Measurements from ENCODE around the gene ADIPOR1.
A peak's percentile ranks its signal among the peaks of the same experiment; 100 is the strongest.
"Not testable (repeated sequence)": the region's sequence is repeated elsewhere in the genome, so short reads cannot be mapped to it uniquely, and the experiment has no call there.

ADIPOR1 gene

DNA sequence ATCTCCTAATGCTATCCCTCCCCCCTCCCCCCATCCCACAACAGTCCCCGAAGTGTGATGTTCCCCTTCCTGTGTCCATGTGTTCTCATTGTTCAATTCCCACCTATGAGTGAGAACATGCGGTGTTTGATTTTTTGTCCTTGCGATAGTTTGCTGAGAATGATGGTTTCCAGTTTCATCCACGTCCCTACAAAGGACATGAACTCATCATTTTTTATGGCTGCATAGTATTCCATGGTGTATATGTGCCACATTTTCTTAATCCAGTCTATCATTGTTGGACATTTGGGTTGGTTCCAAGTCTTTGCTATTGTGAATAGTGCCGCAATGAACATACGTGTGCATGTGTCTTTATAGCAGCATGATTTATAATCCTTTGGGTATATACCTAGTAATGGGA lies 21.7 kb downstream of the ADIPOR1 start:
- not testable (repeated sequence) for DNase-seq (ENCODE audit: low spot score)

DNA sequence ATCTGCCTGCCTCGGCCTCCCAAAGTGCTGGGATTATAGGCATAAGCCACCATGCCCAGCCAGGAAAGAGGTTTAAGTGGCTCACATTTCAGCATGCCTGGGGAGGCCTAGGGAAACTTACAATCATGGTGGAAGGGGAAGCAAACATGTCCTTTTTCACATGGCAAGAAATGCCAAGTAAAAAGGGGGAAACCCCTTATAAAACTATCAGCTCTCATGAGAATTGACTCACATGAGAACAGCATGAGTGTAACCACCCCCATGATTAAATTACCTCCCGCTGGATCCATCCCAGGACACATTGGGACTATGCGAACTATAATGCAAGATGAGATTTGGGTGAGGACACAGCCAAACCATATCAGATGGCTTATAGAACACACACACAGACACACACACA lies 22.3 kb downstream of the ADIPOR1 start:
- DNase-seq (ENCODE audit: low spot score), result no peak

GRCh38 chr1:202934755-202935154 lies 23.4 kb downstream of the ADIPOR1 start:
- no peak for DNase-seq (ENCODE audit: low spot score)

GRCh38 chr1:202932476-202932875 lies 25.6 kb downstream of the ADIPOR1 start:
- DNase-seq (ENCODE audit: low spot score), result no peak

GRCh38 chr1:202926581-202927491 lies 31.3 kb downstream of the ADIPOR1 start, which contains the start of gene KLHL12:
Gene KLHL12, minus strand, starts transcription at chr1:202927234. Its CDS starts 2,072 bp downstream, at chr1:202925162.
- peak; percentile 96 for DNase-seq (ENCODE audit: low spot score)

GRCh38 chr1:202923533-202923932 lies 34.6 kb downstream of the ADIPOR1 start:
- no peak for DNase-seq (ENCODE audit: low spot score)

GRCh38 chr1:202919615-202920014 lies 38.5 kb downstream of the ADIPOR1 start:
- no peak for DNase-seq (ENCODE audit: low spot score)

- DNase-seq (ENCODE audit: low spot score), result no peak
These were observed 43.0 kb downstream of the ADIPOR1 start for GRCh38 chr1:202915146-202915545.

- DNase-seq (ENCODE audit: low spot score), result not testable (repeated sequence)
These were observed 45.6 kb downstream of the ADIPOR1 start for GRCh38 chr1:202912476-202912875.

GRCh38 chr1:202909494-202909893 lies 48.6 kb downstream of the ADIPOR1 start:
- no peak for DNase-seq (ENCODE audit: low spot score)

- no peak for DNase-seq (ENCODE audit: low spot score)
These were observed 49.1 kb downstream of the ADIPOR1 start for GRCh38 chr1:202908998-202909397.

DNA sequence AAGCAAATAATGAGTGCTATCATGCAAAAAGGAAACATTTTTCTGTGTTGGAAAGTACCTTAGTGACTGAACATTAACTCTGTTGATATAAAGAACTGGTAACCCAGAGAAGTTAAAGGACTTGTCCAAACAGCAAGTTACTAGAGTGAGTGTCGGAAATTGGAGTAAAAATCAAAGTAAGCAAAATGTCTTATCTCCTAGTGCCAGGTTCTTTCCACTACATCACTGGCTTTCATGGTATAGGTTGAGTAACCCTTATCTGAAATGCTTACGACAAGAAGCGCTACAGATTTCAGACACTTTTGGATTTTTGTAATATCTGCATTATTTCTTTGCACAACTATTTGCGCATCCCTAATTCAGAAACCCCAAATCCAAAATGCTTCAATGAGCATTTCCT lies 52.8 kb downstream of the ADIPOR1 start:
- no peak for DNase-seq (ENCODE audit: low spot score)

GRCh38 chr1:202903808-202904207 lies 54.3 kb downstream of the ADIPOR1 start:
- DNase-seq (ENCODE audit: low spot score), result not testable (repeated sequence)

GRCh38 chr1:202901555-202901954 lies 56.6 kb downstream of the ADIPOR1 start:
- DNase-seq (ENCODE audit: low spot score), result no peak

GRCh38 chr1:202892501-202892900 lies 65.6 kb downstream of the ADIPOR1 start:
- no peak for DNase-seq (ENCODE audit: low spot score)

Measured in NAMALWA (cell line).